HUDEP-2 (cell line): ENCODE measurements around the gene THADA.
A peak's percentile ranks its signal among the peaks of the same experiment; 100 is the strongest.

Experiments used
- DNase-seq, 76 experiments: peaks; one replicate each; lab custom pipeline; 2025; ENCODE audit not compliant: unreplicated experiment in 76 of 76; lab: John Stamatoyannopoulos, UW

Gene THADA

DNA sequence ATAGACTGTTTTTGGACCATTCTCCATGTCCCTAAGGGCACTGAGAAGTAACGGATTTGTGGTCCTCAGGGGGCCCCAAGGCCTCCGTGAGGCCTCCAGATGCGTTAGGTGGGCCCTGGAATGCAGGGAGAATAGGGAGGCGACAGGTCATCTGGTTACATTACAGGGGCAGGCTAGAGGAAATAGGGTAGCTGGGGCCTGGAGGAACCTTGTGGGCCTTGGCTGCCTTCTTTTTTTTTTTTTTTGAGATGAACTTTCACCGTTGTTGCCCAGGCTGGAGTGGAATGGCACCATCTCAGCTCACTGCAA is 398.3 kb downstream of the THADA start:
- no peak for DNase-seq

GRCh38 chr2:43196768-43197587 is 398.9 kb downstream of the THADA start:
- no peak for DNase-seq

DNA sequence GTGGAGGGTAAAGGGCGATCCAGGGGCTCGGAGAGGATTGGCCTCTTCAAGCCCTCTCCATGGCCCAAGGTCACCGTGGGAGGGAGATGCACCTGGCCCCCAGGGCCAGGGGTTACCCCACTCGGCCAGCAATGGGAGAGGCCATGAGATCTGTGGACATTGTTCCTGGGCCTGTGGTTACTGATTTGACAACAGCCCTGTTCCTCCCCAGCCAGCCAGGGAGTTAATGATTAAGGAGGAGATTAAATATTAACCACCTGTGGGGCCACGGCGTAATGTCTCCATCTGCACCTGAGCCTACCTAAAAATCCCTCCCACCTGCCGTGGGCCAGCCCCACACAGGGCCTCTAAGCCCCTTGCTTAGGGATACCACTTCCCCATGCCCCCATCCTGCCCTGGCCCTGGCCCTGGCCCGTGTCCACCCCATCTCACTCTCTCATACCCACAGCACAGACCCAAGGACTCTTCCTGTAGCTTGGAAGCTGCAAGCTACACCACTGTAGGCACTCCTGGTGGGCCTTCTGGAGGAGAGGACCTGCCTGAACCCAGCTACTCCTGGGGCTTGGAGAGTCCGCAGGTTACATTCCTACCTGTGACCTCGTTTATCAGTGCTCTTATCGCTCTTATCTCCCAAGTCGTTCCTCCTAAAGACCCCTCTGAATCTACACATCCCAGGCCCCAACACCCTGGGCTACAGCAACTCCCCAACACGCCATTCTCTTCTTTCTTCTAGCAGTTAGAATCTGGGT is 401.5 kb downstream of the THADA start:
- DNase-seq: peak in 3 of 76 experiments; percentile 15 to 41 (median 34)

GRCh38 chr2:43193652-43194120 is 402.2 kb downstream of the THADA start:
- peak in 1 of 76 experiments; percentile 51 for DNase-seq

GRCh38 chr2:43192744-43193651 is 402.8 kb downstream of the THADA start:
- DNase-seq: peak in 1 of 76 experiments; percentile 19

DNA sequence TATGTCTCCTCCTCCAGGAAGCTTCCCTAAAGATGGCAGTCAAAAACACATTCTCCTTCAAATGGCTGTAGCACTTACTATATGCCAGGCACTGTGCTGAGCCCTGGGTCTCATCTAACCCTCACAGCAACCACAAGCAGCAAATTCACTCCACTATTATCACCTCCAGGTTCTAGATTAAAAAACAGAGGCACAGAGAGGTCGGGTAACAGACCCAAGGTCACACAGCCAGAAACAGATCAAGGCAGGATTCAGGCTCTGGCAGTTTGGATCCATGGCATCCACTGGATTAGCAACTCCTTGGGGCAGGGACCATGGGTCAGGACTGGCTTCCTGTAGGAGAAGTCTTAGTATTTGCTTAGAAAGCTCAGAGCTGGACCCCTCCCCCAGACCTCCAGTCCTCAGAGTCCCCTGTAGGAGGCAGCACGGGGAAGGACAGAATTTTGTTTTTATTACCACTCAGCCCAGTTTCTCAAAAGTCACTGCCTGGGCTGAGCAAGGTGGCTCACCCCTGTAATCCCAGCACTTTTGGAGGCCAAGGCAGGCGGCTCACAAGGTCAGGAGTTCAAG is 403.8 kb downstream of the THADA start:
- peak in 17 of 76 experiments; percentile 10 to 49 (median 30) for DNase-seq

- peak in 75 of 76 experiments; percentile 76 to 98 (median 93) for DNase-seq
These were observed 405.4 kb downstream of the THADA start for GRCh38 chr2:43190311-43191052.

- peak in 63 of 76 experiments; percentile 19 to 81 (median 47) for DNase-seq
These were observed 406.0 kb downstream of the THADA start for GRCh38 chr2:43189861-43190260.

GRCh38 chr2:43188561-43189386 is 407.1 kb downstream of the THADA start:
- no peak for DNase-seq

GRCh38 chr2:43186679-43187374 is 409.0 kb downstream of the THADA start:
- no peak for DNase-seq

- no peak for DNase-seq
These were observed 409.5 kb downstream of the THADA start for GRCh38 chr2:43186321-43186678.

DNA sequence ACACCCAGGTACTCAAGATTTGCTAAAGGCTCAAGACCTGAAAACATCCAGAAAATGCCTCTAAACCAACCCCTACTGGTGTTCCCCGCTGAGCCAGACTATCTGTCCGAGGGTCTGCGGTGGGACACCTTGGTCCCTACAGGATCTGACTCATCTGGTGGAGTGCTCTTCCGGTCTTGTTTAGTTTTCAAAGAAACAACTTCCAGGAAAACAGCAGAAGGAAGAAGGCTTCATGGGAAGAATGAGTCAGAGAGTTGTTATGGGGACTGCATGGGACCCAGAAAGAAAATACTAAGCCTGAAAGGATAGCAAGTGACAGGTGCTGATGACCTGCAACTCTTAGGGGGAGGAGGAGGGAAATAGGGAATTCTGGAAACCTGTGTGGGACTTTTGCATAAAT is 410.7 kb downstream of the THADA start:
- DNase-seq: no peak

DNA sequence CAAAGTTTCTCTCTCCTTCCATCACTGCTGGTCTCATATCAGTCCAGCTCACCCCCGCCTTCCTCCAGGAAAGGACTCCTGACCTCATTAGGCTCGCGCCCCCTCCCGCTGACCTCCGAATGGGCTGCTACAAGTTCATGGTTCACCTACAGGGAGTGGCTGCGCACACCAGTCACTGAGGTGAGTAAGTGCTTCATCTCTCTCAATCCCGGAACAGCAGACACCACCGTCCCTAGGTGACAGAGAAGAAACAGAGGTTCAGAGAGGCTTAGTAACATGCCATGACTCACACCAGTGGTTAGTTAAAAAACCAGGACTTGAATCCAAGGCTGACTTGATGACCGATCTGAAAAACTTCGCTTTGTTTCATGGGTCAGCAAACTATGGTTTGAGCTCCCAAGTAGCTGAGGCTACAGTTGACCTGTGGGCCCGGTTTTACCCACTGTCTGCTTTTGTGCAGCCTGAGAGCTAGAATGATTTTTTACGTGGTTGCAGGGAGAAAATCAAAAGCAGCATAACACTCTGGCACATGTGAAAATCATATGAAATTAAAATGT is 411.4 kb downstream of the THADA start:
- DNase-seq: no peak

DNA sequence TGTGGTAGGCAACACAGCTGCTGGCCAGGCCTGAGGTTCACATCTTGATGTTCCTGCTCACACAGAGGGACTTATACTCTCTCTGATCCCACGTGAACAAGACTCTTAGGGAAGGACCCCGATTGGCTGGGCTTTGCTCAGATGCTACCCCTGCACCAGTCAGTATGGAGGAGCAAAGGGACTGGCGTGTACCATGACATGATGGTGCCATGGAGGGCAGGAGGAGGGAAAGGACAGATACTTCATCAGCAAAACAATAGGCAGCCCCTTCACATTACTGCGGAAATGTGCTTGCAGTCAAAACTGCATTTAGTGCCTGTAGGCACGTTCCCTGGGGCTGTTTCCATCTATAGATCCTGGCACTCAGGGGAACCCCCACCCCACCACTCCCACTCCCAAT is 412.1 kb downstream of the THADA start:
- no peak for DNase-seq

GRCh38 chr2:43180897-43181296 is 414.9 kb downstream of the THADA start:
- DNase-seq: no peak
